K562 (cell line): ENCODE data around the gene GPR179.
A peak's percentile ranks its signal among the peaks of the same experiment; 100 is the strongest.

Source experiments
- ARHGAP35 ChIP-seq: fragments of 450-650 bp; IDR thresholded peaks from 2 replicates; pipeline ENCODE4 v1.6.1; 2018; ENCODE audit not compliant: partially characterized antibody
- CBFB ChIP-seq: sonication (generic); formaldehyde crosslinking; IDR thresholded peaks from 2 replicates; pipeline ENCODE4 v1.4.0; 2020; ENCODE audit warnings: mild to moderate bottlenecking, missing genetic modification reagents
- CTCF ChIP-seq, 3 experiments: IDR thresholded peaks in 2 of 3; conservative IDR thresholded peaks in 1 of 3; 2 replicates each; pipeline ENCODE4 v1.5.1; 2011 to 2012; ENCODE audit warnings: low read length in 3 of 3, mild to moderate bottlenecking in 3 of 3, control low read depth in 2 of 3, improper control_type of control experiment in 1 of 3, inconsistent platforms in 1 of 3, low read depth in 1 of 3, mixed read lengths in 1 of 3, moderate library complexity in 1 of 3; ENCODE audit not compliant: insufficient read depth in 2 of 3
- DIDO1 ChIP-seq: fragments of 450-650 bp; IDR thresholded peaks from 2 replicates; pipeline ENCODE4 v1.6.1; 2016; ENCODE audit warnings: low read depth, missing biosample characterization, missing genetic modification characterization
- GATA2 ChIP-seq: sonication (generic); formaldehyde crosslinking; IDR thresholded peaks from 2 replicates; pipeline ENCODE4 v1.4.0; 2020; ENCODE audit warnings: mild to moderate bottlenecking, missing genetic modification reagents
- MYBL2 ChIP-seq, 2 experiments: fragments of 450-650 bp in 1 of 2; sonication (generic) in 1 of 2; formaldehyde crosslinking in 1 of 2; IDR thresholded peaks; 2 replicates each; pipeline versions ENCODE4 v1.6.1 to v1.8.1; 2017 to 2022; ENCODE audit warnings: borderline replicate concordance in 1 of 2, inconsistent platforms in 1 of 2, low read depth in 1 of 2, mild to moderate bottlenecking in 1 of 2, missing genetic modification reagents in 1 of 2, moderate library complexity in 1 of 2
- POLR2AphosphoS5 ChIP-seq: IDR thresholded peaks from 2 replicates; pipeline ENCODE4 v1.6.1; 2011; ENCODE audit warnings: mild to moderate bottlenecking, low read depth, low read length, moderate library complexity; ENCODE audit not compliant: control insufficient read depth, insufficient read depth
- RBM25 ChIP-seq: fragments of 200-400 bp; formaldehyde crosslinking; IDR thresholded peaks from 2 replicates; pipeline ENCODE4 v1.6.1; 2018; ENCODE audit warnings: low read length, low read depth, moderate library complexity; ENCODE audit not compliant: severe bottlenecking
- SPI1 ChIP-seq: IDR thresholded peaks from 2 replicates; pipeline ENCODE4 v1.6.1; 2011; ENCODE audit warnings: low read depth, low read length, control low read depth, borderline replicate concordance
- TAF1 ChIP-seq: IDR thresholded peaks from 2 replicates; pipeline ENCODE4 v1.6.1; 2011; ENCODE audit warnings: mild to moderate bottlenecking, low read length, moderate library complexity; ENCODE audit not compliant: insufficient read depth, control insufficient read depth, severe bottlenecking; ENCODE audit errors: extremely low read depth

- TF ChIP-seq ARHGAP35 (no peak), MYBL2 (IDR thresholded peaks at IDR 0.05; ENCODE audit: low read depth) (no peak), MYBL2 (CRISPR knock-in tag; IDR thresholded peaks at IDR 0.05; ENCODE audit: borderline replicate concordance) (no peak), CTCF (IDR thresholded peaks at IDR 0.05 in 2 of 3, conservative IDR thresholded peaks at IDR 0.05 in 1 of 3; ENCODE audit: insufficient read depth in 2 of 3, low read depth in 1 of 3, low read length in 3 of 3) (no peak; a peak in 1 of 6 replicates), CBFB (CRISPR knock-in tag) (no peak), POLR2AphosphoS5 (peak; percentile 66), GATA2 (no peak), DIDO1 (tag) (no peak), SPI1 (no peak), RBM25 (no peak), TAF1 (peak; percentile 78)
Measured at GRCh38 chr17:38351412-38352222, 7.9 kb upstream of the GPR179 start, which contains the start of gene SOCS7.
